ENCODE measurements around the gene TRIM10. TPM values are rescaled to one million over a fixed set of nuclear protein-coding genes. Genes with fewer than 3 reads are reported as not detected.

Gene TRIM10
- total and polyA plus RNA-seq, 2 donors from 2014 or later, result 0.79 to 1.5 TPM

GRCh38 chr6:30151580-30151979 lies 9.4 kb downstream of the TRIM10 start:
- TF ChIP-seq CTCF (IDR thresholded peaks at IDR 0.05; ENCODE audit: borderline replicate concordance, extremely low read depth, insufficient read depth), result no peak
- peaks cover 0 to 18% (median 0%) of the 10 kb centered on the region in 3 donors for H3K4me1 ChIP-seq (ENCODE audit: control insufficient read depth in 2 of 3, insufficient read depth in 2 of 3, low read depth in 1 of 3, low read length in 3 of 3)
- H3K4me3 ChIP-seq (ENCODE audit: low read length in 3 of 3), result no peak overlapping the region
- H3K27ac ChIP-seq (ENCODE audit: low read depth in 2 of 2, low read length in 2 of 2), result no peak overlapping the region
- DNase-seq (no peak), FAIRE-seq (no peak)
- intact Hi-C loops (cut with DNase I), result no loop called here
- H3K9me3 ChIP-seq (ENCODE audit: control insufficient read depth in 2 of 3, insufficient read depth in 1 of 3, low read length in 3 of 3), result no peaks in the 10 kb centered on the region
- no peaks in the 10 kb centered on the region for H3K36me3 ChIP-seq (ENCODE audit: control insufficient read depth in 2 of 3, insufficient read depth in 3 of 3, low read length in 3 of 3)
- H3K9ac ChIP-seq (ENCODE audit: low read length in 3 of 3), result no peak overlapping the region
- H3K27me3 ChIP-seq (ENCODE audit: control insufficient read depth, insufficient read depth, low read length), result no peaks in the 10 kb centered on the region

DNA sequence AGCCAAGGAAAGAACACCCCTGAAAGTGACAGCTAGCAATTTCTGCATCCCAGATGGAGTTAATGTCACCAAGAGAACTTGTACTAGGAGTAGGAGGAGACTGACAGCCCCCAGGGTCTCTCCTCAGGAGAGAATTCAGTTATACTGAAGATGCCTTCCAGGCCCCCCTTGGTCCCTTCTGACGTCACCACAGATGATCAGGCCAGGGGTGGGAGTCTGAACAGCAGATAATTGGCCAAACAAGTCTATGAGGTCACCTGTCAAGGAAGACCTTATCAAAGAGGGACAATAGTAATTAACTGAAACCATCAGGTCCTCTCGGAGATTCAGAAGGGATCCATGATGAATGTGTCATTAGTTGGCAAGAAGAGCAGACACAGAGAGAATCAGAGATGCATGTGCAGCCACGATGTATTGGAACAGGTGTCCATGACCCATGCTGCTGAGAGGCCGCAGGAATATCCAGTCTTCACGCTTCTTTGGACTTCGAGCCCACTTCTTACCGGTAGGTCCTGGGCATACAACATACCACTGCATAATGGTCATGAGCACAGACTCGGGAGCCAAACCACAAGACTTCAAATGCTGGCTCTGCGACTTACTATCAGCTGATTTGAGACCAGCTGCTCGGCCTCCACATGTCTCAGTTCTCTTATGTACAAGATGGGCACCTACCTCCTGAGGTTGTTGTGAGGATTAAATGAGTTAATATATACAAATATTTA lies 10.2 kb downstream of the TRIM10 start:
- Histone ChIP-seq H3K36me3 (ENCODE audit: control insufficient read depth in 2 of 3, insufficient read depth in 3 of 3, low read length in 3 of 3) (no peaks in the 10 kb centered on the region), H3K4me1 (ENCODE audit: control insufficient read depth in 2 of 3, insufficient read depth in 2 of 3, low read depth in 1 of 3, low read length in 3 of 3) (peaks cover 0 to 13% (median 0%) of the 10 kb centered on the region in 3 donors), H3K27me3 (ENCODE audit: control insufficient read depth, insufficient read depth, low read length) (no peaks in the 10 kb centered on the region), H3K27ac (ENCODE audit: low read depth in 2 of 2, low read length in 2 of 2) (no peak overlapping the region), H3K9ac (ENCODE audit: low read length in 3 of 3) (no peak overlapping the region), H3K4me3 (ENCODE audit: low read length in 3 of 3) (no peak overlapping the region), H3K9me3 (ENCODE audit: control insufficient read depth in 2 of 3, insufficient read depth in 1 of 3, low read length in 3 of 3) (no peaks in the 10 kb centered on the region)
- no peak for FAIRE-seq
- intact Hi-C loops (cut with DNase I), result no loop called here
- no peak for TF ChIP-seq CTCF (IDR thresholded peaks at IDR 0.05; ENCODE audit: borderline replicate concordance, extremely low read depth, insufficient read depth)
- DNase-seq, result no peak

- Histone ChIP-seq H3K27ac (ENCODE audit: low read depth in 2 of 2, low read length in 2 of 2) (no peak overlapping the region), H3K4me1 (ENCODE audit: control insufficient read depth in 2 of 3, insufficient read depth in 2 of 3, low read depth in 1 of 3, low read length in 3 of 3) (peaks cover 0 to 7% (median 0%) of the 10 kb centered on the region in 3 donors), H3K4me3 (ENCODE audit: low read length in 3 of 3) (no peak overlapping the region), H3K9me3 (ENCODE audit: control insufficient read depth in 2 of 3, insufficient read depth in 1 of 3, low read length in 3 of 3) (no peaks in the 10 kb centered on the region), H3K9ac (ENCODE audit: low read length in 3 of 3) (no peak overlapping the region), H3K27me3 (ENCODE audit: control insufficient read depth, insufficient read depth, low read length) (no peaks in the 10 kb centered on the region), H3K36me3 (ENCODE audit: control insufficient read depth in 2 of 3, insufficient read depth in 3 of 3, low read length in 3 of 3) (no peaks in the 10 kb centered on the region)
- TF ChIP-seq CTCF (IDR thresholded peaks at IDR 0.05; ENCODE audit: borderline replicate concordance, extremely low read depth, insufficient read depth), result no peak
- DNase-seq (no peak), FAIRE-seq (no peak)
- intact Hi-C loops (cut with DNase I), result no loop called here
Observed at GRCh38 chr6:30149858-30150550, 11.0 kb downstream of the TRIM10 start.
